ENCODE measurements around the gene ALAS1.

GRCh38 chr3:52237006-52237656 lies 39.2 kb downstream of the ALAS1 start:
- TF ChIP-seq, protein P1, sequence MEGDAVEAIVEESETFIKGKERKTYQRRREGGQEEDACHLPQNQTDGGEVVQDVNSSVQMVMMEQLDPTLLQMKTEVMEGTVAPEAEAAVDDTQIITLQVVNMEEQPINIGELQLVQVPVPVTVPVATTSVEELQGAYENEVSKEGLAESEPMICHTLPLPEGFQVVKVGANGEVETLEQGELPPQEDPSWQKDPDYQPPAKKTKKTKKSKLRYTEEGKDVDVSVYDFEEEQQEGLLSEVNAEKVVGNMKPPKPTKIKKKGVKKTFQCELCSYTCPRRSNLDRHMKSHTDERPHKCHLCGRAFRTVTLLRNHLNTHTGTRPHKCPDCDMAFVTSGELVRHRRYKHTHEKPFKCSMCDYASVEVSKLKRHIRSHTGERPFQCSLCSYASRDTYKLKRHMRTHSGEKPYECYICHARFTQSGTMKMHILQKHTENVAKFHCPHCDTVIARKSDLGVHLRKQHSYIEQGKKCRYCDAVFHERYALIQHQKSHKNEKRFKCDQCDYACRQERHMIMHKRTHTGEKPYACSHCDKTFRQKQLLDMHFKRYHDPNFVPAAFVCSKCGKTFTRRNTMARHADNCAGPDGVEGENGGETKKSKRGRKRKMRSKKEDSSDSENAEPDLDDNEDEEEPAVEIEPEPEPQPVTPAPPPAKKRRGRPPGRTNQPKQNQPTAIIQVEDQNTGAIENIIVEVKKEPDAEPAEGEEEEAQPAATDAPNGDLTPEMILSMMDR (IDR thresholded peaks at IDR 0.05; ENCODE audit: low read depth, low read length): no peak
- no peak for TF ChIP-seq EZH2phosphoT487 (IDR thresholded peaks at IDR 0.05; ENCODE audit: low read depth)
